Stimulated activated CD8-positive, alpha-beta memory T cell treated with anti-CD3 and anti-CD28 coated beads, Interleukin-12 subunit alpha, Interleukin-12 subunit beta, amount 100 ng/mL, for 4 hours (primary cell): ENCODE measurements around the gene ARL14EP.

Experiments used
- DNase-seq: peaks from one replicate; pipeline ENCODE4 v3.0.0-alpha.2; 2020; ENCODE audit warnings: low read depth

Gene ARL14EP

DNA sequence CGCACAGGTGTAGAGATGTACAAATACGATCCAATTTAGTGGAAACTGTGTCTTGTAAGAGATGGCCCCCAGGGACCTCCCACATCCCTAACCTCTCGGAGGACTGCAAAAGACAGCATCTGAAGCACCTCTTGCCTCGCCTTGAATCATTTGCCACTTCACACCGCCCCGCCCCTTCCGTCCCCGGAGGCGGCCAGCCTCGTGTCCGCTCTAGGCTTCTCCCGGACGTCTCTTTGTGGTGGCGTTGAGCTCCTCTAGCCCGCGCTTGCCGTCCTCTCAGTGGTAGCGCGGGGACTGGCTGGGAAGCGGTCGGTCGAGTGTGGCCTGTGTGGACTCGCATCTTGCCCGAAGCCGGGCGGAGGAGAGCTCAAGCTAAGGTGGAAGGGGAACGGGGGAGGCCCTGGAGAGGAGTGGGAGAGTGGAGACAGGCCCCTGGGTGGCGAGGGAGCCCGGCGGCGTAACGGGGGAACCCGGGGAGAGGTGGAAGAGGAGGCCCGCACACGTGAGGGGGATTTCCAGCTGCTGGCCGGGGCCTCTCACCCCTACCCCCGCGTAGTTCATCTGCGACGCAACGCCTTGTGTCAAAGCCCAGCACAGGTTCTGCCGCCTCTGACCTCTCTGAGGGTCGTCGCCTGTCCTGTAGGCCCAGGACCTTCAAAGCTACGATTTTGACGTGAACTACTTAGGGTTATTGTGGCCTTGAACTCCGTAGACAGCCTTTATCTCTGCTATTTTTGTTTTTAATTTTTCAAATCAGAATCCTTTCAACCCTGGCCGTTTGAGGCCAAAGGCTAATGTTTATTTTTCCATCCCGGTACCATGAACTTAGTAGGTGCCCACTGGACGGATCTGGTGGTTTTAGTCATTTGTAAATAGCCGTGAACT is at the start of gene ARL14EP:
Gene ARL14EP, plus strand, starts transcription at position 279 of the 885 bp plus-strand sequence. CDS start 7,845 bp downstream, outside the sequence.
- DNase-seq = peak; percentile 81

DNA sequence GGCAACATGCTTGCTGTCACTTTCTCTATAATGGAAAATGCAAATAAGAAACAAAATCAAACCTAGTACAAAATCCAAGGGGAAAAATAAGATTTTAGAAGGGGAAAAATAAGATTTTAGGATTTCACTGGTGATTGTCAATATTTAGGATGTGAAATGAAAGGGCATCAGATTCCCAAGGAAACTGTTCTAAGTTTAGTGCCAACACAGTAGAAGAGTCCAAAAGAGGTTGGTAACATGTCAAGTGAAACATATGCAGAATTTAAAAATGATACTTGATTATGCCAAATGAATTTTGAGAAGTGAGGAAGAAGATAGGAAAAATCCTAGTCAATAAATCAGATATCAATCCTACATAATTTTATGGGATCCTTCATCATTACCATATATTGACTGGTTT is 45.7 kb upstream of the ARL14EP start:
- no peak for DNase-seq

DNA sequence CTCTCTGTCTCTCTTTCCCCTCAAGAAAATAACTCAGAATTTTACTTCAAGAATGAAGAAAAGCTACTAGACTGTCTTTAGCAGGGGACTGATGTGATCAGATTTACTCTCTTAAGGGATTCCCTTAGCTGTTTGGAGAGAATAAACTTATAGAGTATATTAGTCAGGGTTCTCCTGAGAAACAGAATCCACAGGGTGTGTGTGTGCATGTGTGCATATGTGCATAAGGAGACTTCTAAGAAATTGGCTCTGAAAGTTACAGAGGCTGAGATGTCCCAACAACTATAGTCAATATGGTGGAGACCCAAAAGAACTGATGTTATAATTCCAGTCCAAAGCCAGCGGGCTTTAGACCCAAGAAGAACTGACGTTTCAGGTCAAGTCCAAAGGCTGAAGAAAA is 43.1 kb upstream of the ARL14EP start:
- DNase-seq = no peak

DNA sequence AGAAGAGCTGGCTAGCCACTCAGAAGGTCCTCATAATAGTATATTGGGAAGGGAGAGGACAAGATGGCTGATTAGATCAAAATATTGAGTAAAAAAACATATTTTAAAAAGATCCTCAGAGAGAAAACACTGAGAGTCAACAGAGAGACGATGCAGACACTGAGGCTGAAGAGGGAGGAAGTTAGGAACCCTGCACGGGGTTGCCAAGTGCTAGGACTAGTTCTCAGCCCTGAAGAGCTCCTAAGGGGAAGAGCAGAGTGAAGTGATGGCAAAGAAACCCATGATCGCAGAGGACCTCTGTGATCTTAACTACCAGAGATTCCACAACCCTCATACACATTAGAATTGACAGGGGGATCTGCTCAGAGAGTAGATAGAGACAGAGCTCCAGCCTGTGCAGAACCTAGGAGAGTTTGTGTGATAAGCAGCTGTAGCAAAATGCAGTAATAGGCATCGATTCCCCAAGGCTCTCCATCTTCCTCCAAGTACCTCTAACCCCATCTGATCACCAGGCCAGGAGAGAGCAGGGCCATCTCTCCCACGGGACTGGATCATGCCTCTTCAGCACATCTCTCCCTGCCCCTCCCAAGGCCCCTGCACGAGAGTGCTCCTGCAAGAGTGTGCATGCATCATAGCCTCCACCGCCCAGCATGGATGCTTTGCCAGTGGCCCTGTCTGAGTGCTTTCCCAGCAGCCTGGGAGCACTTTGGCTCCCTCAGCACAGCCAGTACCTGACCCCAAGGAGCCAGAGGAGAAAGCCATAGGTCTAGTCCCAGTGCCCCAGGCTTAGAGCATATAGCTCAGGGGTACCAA is 41.2 kb upstream of the ARL14EP start:
- no peak for DNase-seq

DNA sequence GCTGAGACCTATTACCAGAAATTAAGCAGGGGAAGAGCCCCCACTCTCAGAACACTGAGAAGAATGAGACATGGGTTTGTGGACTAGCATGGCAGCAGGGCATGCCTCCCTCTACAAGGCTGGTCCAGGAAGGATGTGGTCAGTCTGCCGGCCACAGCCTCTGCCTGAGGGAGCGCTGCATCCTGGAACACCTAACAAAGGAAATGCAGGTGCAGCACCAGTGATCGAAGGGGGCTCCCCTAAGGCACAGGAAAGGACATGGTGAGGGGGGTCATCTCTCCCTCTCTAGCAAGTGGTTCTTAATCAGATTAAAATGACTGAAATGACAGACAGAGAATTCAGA is 40.6 kb upstream of the ARL14EP start:
- DNase-seq = no peak

DNA sequence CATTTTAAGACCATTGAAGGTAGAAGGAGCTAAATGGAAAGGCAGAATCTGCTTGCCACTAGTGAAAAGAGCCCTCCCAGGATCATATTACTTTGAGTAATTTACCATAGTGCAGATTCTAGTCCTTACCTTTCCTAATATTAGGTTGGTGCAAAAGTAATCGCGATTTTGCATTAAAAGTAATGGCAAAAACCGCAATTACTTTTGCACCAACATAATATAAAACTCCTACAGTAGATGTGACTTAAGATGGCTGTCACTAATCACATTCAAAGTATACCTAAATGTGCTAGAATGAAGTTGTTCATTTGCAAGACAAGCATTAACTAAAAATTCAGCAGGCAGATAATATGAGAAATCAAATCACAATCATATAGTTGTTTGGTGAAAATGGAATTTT is 38.1 kb upstream of the ARL14EP start:
- DNase-seq = no peak

DNA sequence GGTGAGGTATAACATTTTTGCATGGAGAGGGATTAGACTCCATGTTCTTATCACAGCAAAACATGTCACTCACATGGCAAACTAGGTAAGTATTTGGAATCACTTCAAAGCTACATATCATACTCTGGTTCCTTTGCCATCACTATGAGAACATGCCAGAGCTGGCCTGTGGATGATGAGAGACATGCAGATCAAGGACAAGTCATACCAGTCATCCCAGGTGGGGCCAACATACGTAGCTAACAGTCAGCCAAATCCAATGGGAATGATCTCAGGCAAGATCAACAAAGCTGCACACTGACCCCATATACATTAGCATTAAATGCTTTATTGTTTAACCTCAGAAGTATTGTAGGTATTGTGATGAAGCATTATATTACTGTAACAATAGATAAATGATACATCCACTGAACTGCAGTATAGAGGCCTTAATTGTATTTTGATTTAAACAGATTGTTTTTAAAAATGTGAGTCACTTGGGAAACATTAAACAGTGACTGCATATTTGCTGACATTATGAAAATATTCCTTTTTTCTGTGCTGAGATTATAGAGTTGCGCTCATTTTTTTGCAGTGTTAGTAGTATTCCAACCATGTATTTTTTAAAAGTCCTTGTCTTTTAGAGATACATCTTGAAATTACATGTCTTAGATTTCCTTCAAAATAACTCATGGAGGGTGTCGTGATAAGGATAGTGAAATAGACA is 37.3 kb upstream of the ARL14EP start:
- no peak for DNase-seq

DNA sequence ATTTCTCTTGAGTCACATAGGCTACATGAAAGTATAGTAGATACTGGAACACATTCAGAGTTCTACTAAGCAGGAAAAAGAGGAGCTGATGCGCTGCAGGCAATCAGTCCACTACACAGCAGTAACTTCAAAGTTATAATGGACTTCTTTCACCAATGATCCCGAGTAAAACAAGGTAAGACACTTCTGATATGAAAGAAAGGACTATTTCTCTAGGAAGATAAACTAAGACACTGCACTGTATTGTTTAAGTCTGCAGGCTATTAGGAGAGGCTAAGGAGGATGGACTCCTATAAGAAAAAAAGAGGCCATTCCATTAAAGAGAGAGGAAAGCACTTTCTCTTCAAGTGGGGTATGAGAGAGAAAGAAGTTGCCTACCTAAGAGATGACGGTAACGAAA is 31.6 kb upstream of the ARL14EP start:
- no peak for DNase-seq

DNA sequence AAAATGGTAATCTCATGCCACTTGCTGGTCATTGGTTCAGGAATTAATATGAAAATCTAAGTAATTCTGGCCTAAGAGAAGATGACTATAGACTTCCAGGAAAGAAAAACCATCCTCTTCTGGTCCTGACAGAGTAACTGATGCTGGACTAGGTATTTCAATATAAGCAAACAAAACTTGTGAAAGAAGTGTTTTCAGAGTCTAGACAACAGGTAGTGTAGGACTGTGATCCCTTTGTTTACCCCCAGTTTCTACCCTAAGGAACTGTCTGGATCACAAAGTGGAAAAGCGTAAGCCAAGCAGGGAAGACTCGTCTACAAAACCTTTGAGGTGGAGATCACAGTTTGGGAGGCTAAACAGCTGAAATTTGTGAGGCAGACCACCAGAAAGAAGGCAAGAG is 30.4 kb upstream of the ARL14EP start:
- DNase-seq = no peak

DNA sequence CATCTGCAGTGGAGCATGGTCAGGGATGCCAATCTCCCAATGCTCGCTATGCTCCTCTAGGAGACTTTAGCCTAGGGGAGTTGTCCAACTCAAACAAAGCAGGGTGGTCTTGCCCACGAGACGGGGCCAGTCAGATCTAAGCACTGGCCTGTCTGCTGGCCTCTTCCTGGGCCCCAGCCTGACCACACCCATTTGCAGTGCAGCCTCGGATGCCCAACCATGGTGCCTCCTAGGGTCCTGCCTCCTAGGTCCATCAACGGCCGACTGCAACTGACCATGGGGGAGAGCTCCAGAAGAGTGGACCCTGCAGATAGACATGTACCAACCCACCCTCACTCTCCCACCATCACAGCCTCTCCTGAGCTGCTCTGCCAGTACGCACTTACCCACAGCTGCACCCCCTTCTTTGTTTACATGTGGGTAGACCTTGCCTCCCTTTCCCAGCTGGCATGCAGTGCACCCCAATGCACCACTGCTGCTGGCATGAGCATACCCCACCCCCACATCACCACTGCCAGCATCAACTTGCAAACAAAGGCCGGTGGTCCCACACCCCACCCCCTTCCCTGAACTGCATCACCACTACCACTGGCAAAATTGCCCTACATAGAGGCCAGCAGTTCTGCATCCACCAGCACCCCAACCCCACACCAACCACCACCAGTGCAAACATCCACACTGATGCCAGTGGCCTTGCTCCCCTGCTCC is 27.6 kb upstream of the ARL14EP start:
- DNase-seq = no peak

DNA sequence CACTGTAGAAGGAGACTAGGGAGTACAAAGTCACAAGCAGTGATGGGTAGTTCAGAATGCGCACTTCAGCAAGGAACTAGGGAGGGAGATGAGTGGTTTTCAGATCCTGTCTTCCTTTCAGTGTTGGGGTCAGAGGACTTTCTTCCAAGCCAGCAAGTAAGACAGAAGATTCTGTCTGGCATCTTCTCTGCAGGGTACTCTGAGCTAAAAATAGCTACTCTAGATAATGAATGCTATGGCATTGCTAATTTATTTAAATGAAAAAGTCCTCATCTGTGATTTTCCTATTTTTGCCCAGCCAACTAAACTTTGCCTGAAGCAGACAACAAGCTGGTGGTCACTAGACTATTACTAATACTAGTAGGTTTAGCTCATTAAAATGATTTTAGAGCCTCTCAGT is 18.3 kb upstream of the ARL14EP start:
- no peak for DNase-seq

DNA sequence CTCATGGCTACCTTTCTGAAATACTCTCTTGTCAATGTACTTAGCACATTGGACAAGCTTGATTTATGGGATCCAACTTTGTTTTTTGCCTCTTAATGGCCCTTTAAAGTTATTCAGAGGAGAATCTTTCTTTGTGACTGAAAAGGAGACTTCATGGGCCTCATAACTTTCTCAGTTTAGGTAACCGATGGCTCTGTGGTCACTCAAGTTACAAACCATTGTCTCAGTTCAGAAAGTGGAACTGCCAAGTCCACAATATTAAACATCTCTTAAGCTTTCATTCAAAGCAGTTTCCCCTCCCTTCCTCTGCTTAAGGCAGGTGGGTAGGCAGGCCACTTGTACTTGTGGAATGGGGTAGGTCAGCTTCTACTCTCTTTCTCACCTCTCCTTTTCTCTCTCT is 12.3 kb upstream of the ARL14EP start:
- DNase-seq = no peak

DNA sequence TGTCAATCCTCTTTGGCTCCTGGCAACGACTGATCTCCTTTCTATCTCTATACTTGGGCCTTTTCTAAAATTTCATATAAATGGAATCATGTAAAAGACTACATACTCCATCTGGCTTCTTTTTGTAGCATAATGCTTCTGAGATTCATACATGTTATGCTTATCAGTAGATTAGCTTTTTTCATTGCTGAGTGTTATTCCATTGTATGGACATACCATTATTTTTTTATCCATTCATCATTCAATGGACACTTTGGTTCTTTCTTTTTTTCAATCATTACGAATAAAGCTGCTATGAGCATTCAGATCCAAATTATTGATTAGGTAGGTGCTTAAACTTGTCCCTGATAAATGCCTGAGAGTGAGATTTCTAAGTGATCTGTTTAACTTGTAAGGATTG is 11.7 kb upstream of the ARL14EP start:
- DNase-seq = no peak

DNA sequence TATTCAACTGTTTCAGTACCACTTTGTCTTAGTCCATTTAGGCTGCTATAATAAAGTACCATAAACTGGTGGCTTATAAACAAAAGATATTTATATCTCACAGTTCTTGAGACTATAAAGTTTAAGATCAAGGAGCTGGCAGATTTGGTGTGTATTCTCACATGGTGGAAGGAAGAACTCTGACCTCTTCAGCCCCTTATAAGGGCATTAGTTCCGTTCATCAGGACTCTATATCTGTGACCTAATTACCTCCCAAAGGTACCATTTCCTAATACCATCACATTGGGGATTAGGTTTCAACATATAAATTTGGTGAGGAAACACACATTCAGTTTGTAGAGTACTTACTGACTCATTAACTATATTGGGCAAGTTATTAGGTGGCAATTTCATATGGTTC is 10.7 kb upstream of the ARL14EP start:
- no peak for DNase-seq

DNA sequence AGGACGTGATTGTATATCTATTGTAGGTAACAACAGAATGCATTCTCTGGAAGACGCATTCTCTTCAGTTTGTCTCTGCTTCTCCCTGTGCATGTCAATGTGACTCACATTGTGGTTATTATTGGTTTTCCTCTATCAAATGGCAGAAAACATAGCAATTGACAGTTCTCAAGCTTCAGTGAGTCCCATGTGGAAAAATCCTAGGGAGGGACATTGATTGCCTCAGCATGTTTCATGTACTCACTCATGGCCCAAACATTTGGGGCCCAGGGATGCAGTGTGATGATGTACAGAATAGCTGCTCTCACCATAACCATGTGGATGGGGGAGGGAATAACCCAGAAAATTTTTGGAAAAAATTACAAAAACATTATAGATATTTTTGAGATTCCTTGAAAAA is 9.3 kb upstream of the ARL14EP start:
- no peak for DNase-seq

DNA sequence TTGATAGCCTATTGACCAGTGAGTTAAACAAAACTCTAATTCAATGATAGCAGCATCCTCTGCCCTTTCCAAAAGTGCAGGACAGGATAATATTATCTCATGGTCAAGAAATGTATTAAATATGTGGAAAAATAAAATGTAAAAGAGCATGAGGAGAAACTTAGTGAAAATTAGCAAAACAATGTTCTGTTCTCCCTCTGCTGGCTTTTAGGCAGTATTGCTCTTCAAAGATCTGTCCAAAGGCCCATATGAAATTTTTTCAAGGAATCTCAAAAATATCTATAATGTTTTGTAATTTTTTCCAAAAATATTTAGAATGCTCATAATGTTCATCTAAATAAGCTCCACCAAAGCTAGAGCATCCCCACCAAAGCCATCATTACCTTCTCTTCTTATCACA is 8.3 kb upstream of the ARL14EP start:
- no peak for DNase-seq

DNA sequence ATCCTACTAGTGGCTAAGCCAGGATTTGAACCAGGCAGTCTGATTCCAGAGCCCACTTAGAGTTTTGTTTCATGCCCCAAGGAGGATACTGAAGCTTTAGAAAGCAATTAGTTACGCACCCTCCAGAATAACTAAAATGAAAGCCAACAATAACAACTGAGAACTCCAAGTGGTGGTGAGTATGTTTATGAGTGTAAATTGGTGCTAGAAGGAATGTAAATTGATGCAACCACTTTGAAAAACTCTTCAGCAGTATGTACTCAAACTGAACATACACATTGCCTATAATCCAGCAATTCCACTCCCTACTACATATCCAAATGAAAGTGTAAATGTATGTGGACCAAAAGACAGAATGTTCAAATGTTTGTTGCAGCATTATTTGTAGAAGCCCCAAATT is 6.7 kb upstream of the ARL14EP start:
- no peak for DNase-seq

DNA sequence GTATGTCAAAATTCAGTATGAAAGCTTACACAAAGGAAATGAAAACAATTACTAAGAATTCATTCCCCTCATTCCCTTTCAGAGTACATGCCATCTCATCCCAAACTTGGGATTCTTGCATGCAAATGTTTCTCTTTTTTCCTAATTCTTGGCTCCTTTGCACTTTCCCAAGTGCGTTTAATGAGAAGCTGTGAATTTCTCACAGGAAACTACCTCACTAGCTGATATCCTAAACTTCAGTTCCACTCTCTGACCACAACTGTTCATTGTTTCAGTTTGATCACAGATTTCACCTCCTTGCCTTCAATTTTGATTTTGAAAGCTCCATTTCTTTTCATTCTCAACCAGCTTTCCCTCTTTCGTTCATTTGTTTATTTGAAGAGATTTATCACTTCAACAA is 5.9 kb upstream of the ARL14EP start:
- no peak for DNase-seq

DNA sequence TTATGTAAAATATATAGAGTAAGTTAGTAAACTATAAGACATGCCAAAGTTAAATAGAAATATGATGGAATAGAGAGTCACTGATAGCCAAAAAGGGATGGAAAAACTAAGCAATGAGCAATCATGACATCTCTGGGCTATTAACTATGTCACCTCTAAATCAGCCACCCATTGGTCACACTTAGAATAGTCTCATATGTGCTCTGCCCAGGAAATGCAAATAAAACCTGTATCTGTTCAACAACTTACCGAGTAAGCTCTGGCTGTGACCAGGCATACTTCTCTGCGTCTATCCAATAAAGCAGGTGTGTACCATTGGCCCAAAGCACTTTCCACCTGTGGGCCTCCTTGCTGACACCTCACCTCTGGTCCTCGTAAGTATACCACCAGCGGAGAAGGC is 1.6 kb upstream of the ARL14EP start:
- DNase-seq = no peak

DNA sequence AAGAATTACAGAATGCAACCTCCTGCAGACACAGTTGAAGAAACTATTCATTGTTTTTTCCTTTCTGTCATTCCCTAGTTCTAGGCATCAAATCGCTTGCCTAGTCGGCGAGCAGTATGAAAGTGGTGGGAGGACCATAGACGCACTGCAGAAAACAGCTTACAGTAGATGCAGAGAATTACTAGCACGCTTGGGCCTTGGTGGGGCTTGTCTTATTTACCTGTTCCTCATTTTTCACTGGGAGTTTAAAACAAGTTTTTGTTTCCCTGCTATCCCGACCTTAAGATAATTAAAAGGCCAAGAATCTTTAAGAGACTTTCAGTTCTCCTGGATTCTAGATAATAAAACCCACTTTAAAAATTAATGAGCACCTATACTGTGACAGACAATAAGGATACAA is 713 bp upstream of the ARL14EP start:
- no peak for DNase-seq

DNA sequence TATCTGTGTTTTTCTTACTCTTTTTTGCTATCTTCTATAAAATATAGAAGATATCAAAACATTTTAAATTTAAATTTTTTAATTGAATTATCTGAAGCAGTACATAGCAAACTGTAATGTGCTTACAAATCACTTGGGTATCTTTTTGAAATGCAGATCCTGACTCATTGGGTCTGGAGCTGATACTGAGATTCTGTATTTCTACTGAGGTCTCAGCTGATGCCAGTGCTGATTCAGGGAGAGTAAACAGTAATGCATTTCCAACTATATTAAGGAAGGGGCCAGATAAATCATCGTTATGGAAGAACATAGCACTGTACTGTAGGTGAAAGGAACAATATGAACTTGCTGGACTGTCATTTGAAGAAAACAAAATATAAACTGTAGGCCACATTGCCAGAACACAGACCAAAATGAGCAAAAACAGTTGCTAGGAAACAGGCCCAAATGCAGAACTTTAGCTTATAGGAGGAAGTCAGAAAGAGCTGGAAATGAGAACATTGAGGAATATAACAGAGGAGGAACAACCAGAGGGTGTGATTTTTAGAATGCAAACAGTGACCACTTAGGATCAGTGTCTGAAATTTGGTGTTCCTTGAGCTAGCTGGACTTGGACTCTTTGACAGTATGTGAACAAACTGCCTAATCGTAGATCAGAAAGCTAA is 3.3 kb downstream of the ARL14EP start:
- DNase-seq = no peak

DNA sequence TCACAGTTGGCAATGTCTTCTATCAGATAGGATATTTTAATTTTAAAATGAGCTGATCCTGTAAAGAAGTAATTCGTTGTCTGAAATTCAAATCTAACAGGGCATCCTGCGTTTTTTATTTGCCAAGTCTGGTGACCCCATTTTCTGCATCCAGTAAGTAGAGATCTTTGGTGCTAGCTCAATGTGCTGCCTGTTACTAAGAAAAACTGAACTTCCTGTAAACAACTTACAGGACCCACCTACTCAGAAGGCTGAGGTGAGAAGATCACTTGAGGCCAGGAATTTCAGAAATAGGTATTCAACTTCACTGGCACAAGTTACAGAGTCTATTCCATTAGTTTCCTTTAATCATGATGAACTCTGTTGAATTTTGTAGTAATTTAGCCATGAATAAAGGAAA is 4.0 kb downstream of the ARL14EP start:
- no peak for DNase-seq
